ENCODE data around the gene FAIM2.

The FAIM2 gene

DNA sequence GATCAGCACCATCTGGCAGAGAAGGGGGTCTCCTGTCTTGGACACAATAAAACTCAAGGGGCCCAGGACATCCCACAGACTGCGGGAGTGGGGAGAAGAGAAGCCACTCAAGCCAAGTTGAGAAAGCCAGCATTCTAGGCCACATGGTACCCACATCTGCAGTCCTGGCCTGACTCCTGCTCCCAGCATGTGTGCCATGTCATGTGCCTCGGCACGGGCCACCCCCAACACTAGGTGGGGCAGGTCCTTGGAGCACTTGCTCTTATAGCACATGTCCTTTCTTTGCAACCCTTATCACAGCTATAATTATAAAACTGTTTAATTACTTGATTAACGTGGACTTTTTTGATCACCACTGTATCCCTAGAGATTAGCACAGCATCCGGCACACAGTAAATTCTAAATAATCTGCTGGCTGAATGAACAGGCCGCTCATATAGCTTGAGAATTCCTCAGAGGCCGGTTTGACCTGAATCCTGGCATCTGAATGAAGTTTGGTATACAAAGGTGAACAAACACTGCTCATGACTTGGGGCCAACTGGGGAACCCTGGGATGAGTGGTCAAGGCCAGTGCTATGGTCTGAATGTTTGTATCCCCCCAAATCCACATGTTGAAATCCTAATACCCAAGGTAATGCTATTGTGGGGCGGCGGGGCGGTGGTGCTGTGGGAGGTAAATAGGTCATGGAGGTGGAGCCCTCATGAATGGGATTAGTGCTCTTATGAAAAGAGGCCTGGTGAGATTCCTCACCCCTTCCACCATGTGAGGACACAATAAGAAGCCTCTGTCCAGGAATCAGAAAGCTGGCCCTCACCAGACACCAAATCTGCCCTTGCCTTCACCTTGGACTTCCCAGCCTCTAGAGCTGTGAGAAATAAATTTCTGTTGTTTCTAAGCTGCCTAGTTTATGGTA is 82.1 kb downstream of the FAIM2 start:
- DNase-seq = no peak

DNA sequence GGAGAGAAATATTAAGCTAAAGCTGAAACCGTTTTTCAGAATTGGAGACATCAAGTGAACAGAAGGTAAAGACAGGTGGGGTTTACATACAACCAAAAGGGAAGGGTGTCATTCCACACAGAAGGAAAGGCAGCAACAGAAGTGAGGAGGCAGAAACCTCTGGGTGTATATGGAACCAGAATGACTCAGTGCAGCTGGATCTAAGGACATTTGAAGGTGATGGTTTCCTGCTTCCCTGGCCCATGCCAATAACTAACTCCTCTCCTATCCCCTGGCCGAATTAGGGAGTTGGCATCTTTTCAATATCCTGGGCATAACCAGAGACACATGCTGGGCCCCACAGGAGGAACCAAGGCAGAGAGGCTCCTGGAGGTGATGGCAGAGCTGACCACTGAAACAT is 83.9 kb downstream of the FAIM2 start:
- no peak for DNase-seq

DNA sequence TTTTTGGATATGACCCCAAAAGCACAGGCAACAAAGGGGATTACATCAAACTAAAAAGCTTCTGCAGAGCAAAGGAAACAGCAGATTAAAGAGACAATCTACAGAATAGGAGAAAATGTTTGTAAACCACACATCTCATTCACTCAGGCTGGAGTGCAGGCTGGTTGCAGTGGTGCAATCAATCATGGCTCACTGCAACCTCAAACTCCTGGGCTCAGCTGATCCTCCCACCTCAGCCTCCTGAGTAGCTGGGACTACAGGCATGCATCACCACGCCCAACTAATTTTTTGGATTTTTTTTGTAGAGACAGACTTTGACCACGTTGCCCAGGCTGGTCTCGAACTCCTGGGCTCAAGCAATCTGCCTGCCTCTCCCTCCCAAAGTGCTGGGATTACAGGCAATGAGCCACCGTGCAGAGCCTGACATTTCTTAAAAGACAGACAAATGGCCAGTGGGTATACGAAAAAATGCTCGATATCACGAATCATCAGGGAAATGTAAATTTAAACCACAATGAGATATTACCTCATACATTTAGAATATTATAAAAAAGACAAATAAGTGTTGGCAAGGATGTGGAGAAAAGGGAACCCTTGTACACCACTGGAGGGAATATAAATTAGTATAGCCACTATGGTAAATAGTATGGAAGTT is 85.3 kb downstream of the FAIM2 start:
- no peak for DNase-seq
